ENCODE measurements around the gene MSL1.
"Not testable (repeated sequence)": the region's sequence is repeated elsewhere in the genome, so short reads cannot be mapped to it uniquely, and the experiment has no call there.

The MSL1 gene

GRCh38 chr17:40130352-40131042 is 8.7 kb downstream of the MSL1 start:
- no peak for DNase-seq (ENCODE audit: low read depth)

- DNase-seq (ENCODE audit: low read depth): no peak
Measured at GRCh38 chr17:40134184-40134583, 12.4 kb downstream of the MSL1 start.

GRCh38 chr17:40135817-40136216 is 14.0 kb downstream of the MSL1 start:
- DNase-seq (ENCODE audit: low read depth): no peak

- DNase-seq (ENCODE audit: low read depth): no peak
Measured at GRCh38 chr17:40139566-40140058, 17.8 kb downstream of the MSL1 start.

GRCh38 chr17:40143166-40143565 is 21.4 kb downstream of the MSL1 start:
- not testable (repeated sequence) for DNase-seq (ENCODE audit: low read depth)

GRCh38 chr17:40145476-40145875 is 23.7 kb downstream of the MSL1 start:
- no peak for DNase-seq (ENCODE audit: low read depth)

GRCh38 chr17:40148527-40148926 is 26.8 kb downstream of the MSL1 start:
- no peak for DNase-seq (ENCODE audit: low read depth)

GRCh38 chr17:40150276-40150675 is 28.5 kb downstream of the MSL1 start:
- no peak for DNase-seq (ENCODE audit: low read depth)

GRCh38 chr17:40151414-40151963 is 29.7 kb downstream of the MSL1 start:
- DNase-seq (ENCODE audit: low read depth): no peak

GRCh38 chr17:40153603-40154236 is 31.9 kb downstream of the MSL1 start:
- DNase-seq (ENCODE audit: low read depth): no peak

GRCh38 chr17:40157973-40158372 is 36.2 kb downstream of the MSL1 start:
- DNase-seq (ENCODE audit: low read depth): no peak

- no peak for DNase-seq (ENCODE audit: low read depth)
Measured at GRCh38 chr17:40158438-40159013, 36.8 kb downstream of the MSL1 start.

- no peak for DNase-seq (ENCODE audit: low read depth)
Measured at GRCh38 chr17:40159456-40159855, 37.7 kb downstream of the MSL1 start.

- no peak for DNase-seq (ENCODE audit: low read depth)
Measured at GRCh38 chr17:40167685-40168261, 46.0 kb downstream of the MSL1 start.

- no peak for DNase-seq (ENCODE audit: low read depth)
Measured at GRCh38 chr17:40168262-40168832, 46.6 kb downstream of the MSL1 start.

GRCh38 chr17:40170325-40170724 is 48.6 kb downstream of the MSL1 start:
- DNase-seq (ENCODE audit: low read depth): no peak

- DNase-seq (ENCODE audit: low read depth): no peak
Measured at GRCh38 chr17:40171750-40172149, 50.0 kb downstream of the MSL1 start.

GRCh38 chr17:40173091-40173777 is 51.5 kb downstream of the MSL1 start:
- DNase-seq (ENCODE audit: low read depth): no peak

- no peak for DNase-seq (ENCODE audit: low read depth)
Measured at GRCh38 chr17:40173778-40174135, 52.0 kb downstream of the MSL1 start.

GRCh38 chr17:40174514-40174913 is 52.7 kb downstream of the MSL1 start:
- no peak for DNase-seq (ENCODE audit: low read depth)

GRCh38 chr17:40175928-40176753 is 54.4 kb downstream of the MSL1 start:
- no peak for DNase-seq (ENCODE audit: low read depth)

Measured in CMK (cell line).